Astrocyte of the spinal cord (primary cell): Measurements from ENCODE around the gene NAPG.
"Not testable (repeated sequence)": the region's sequence is repeated elsewhere in the genome, so short reads cannot be mapped to it uniquely, and the experiment has no call there.

ENCODE experiments used
- DNase-seq: peaks from one replicate; pipeline ENCODE4 v3.0.0; 2011; ENCODE audit warnings: low read depth, low spot score
- H3K4me3 ChIP-seq: 2 replicates; pipeline ENCODE4 v1.5.1; 2011; ENCODE audit warnings: low read depth, mild to moderate bottlenecking, low read length, moderate library complexity
- CTCF ChIP-seq: IDR thresholded peaks from 2 replicates; pipeline ENCODE4 v1.5.1; 2012; ENCODE audit warnings: low read depth, mild to moderate bottlenecking, low read length, inconsistent platforms
- in situ Hi-C: cut with HindIII; loops from 2 replicates; pipeline ENCODE4 v1.10.0; 2017; ENCODE audit warnings: low sequenced_read_pairs

Gene NAPG

GRCh38 chr18:10495936-10496335, 29.9 kb upstream of the NAPG start:
- DNase-seq = no peak
- in situ Hi-C loops = no loop called here
- TF ChIP-seq CTCF = no peak
- H3K4me3 ChIP-seq = no peak overlapping the region

- no peak for DNase-seq
- H3K4me3 ChIP-seq = no peak overlapping the region
- in situ Hi-C loops = no loop called here
- TF ChIP-seq CTCF = no peak
Measured at GRCh38 chr18:10497206-10497749, 28.5 kb upstream of the NAPG start.

- no peak overlapping the region for H3K4me3 ChIP-seq
- in situ Hi-C loops = no loop called here
- TF ChIP-seq CTCF = no peak
- no peak for DNase-seq
Measured at GRCh38 chr18:10499230-10499629, 26.6 kb upstream of the NAPG start.

- in situ Hi-C loops = no loop called here
- no peak for DNase-seq
- no peak for TF ChIP-seq CTCF
- H3K4me3 ChIP-seq = no peak overlapping the region
Measured at GRCh38 chr18:10500038-10500437, 25.8 kb upstream of the NAPG start.

GRCh38 chr18:10504723-10505122, 21.1 kb upstream of the NAPG start:
- no peak overlapping the region for H3K4me3 ChIP-seq
- no peak for DNase-seq
- TF ChIP-seq CTCF = no peak
- in situ Hi-C loops = no loop called here

GRCh38 chr18:10505892-10506291, 19.9 kb upstream of the NAPG start:
- DNase-seq, in situ Hi-C loops, H3K4me3 ChIP-seq: not testable (repeated sequence)

- no peak overlapping the region for H3K4me3 ChIP-seq
- no peak for TF ChIP-seq CTCF
- in situ Hi-C loops = no loop called here
- no peak for DNase-seq
Measured at GRCh38 chr18:10508591-10508990, 17.2 kb upstream of the NAPG start.
